SH-SY5Y (cell line): Measurements from ENCODE around the gene EMILIN1.

ENCODE experiments used
- GATA2 ChIP-seq: IDR thresholded peaks from 2 replicates; pipeline ENCODE4 v1.6.1; 2011; ENCODE audit warnings: mild to moderate bottlenecking, low read depth, low read length
- GATA3 ChIP-seq: IDR thresholded peaks from 2 replicates; pipeline ENCODE4 v1.6.1; 2011; ENCODE audit warnings: low read depth, mild to moderate bottlenecking, low read length, moderate library complexity

GRCh38 chr2:27074738-27075565 is 3.5 kb upstream of the EMILIN1 start:
- TF ChIP-seq GATA2 (no peak), GATA3 (no peak)
